ENCODE measurements around the gene FAM53B.

- no peak for TF ChIP-seq RAD21 (IDR thresholded peaks at IDR 0.05; ENCODE audit: low read length)
- no peak for TF ChIP-seq CTCF (IDR thresholded peaks at IDR 0.05)
- no peak for TF ChIP-seq RCOR1 (IDR thresholded peaks at IDR 0.05; ENCODE audit: low read length)
- no peak for TF ChIP-seq JUND (IDR thresholded peaks at IDR 0.05)
- no peak for TF ChIP-seq REST (IDR thresholded peaks at IDR 0.05; ENCODE audit: low read depth, low read length)
- no peak for TF ChIP-seq SMC3 (IDR thresholded peaks at IDR 0.05; ENCODE audit: low read depth, low read length)
- no peak for TF ChIP-seq YY1 (IDR thresholded peaks at IDR 0.05; ENCODE audit: low read depth)
- TF ChIP-seq GABPA (IDR thresholded peaks at IDR 0.05; ENCODE audit: low read depth): no peak
- no peak for TF ChIP-seq TCF12 (IDR thresholded peaks at IDR 0.05)
- TF ChIP-seq FOXM1 (IDR thresholded peaks at IDR 0.05; ENCODE audit: low read depth): no peak
These were observed 78.6 kb downstream of the FAM53B start for GRCh38 chr10:124665558-124665957.
